ENCODE results near the gene NCKAP1. TPM values are rescaled to one million over a fixed set of nuclear protein-coding genes. Genes with fewer than 3 reads are reported as not detected.

NCKAP1 gene
- total and polyA plus RNA-seq, 4 donors, result 16.1 to 64.2 (median 24.4) TPM

- Histone ChIP-seq H3K36me3 (ENCODE audit: control insufficient read depth in 4 of 4, insufficient read depth in 3 of 4, low read depth in 1 of 4, low read length in 3 of 4) (peaks cover 1 to 6% (median 3%) of the 10 kb centered on the region in 4 donors), H3K27ac (ENCODE audit: low read depth in 1 of 2, low read length in 2 of 2) (no peak overlapping the region), H3K9ac (ENCODE audit: low read depth in 1 of 2, low read length in 2 of 2) (no peak overlapping the region), H3K4me3 (ENCODE audit: low read depth in 1 of 3, low read length in 3 of 3) (no peak overlapping the region), H3K4me1 (ENCODE audit: control insufficient read depth in 4 of 4, insufficient read depth in 4 of 4, low read length in 3 of 4) (peaks cover 0 to 12% (median 6%) of the 10 kb centered on the region in 4 donors), H3K27me3 (ENCODE audit: control insufficient read depth in 4 of 4, insufficient read depth in 4 of 4, low read length in 3 of 4) (no peaks in the 10 kb centered on the region), H3K9me3 (ENCODE audit: control insufficient read depth in 4 of 4, low read length in 3 of 4) (no peaks in the 10 kb centered on the region)
- 89% methylated on average over 5 of the region's 5 CpGs for WGBS
- DNase-seq (ENCODE audit: low spot score), result no peak
- TF ChIP-seq FOXA1 (IDR thresholded peaks at IDR 0.05), result no peak
- TF ChIP-seq TAF1 (conservative IDR thresholded peaks at IDR 0.05), result no peak
- no peak for TF ChIP-seq ATF3 (IDR thresholded peaks at IDR 0.05)
- TF ChIP-seq GABPA (IDR thresholded peaks at IDR 0.05 in 1 of 2, conservative IDR thresholded peaks at IDR 0.05 in 1 of 2), result no peak
- TF ChIP-seq RXRA (IDR thresholded peaks at IDR 0.05), result no peak
- no peak for TF ChIP-seq FOXA2 (IDR thresholded peaks at IDR 0.05)
- no peak for TF ChIP-seq RAD21 (IDR thresholded peaks at IDR 0.05)
- no peak for TF ChIP-seq JUND (IDR thresholded peaks at IDR 0.05)
- TF ChIP-seq NR2F2 (IDR thresholded peaks at IDR 0.05), result no peak
- TF ChIP-seq YY1 (IDR thresholded peaks at IDR 0.05), result no peak
- TF ChIP-seq ZBTB33 (IDR thresholded peaks at IDR 0.05), result no peak
- no peak for TF ChIP-seq CTCF (IDR thresholded peaks at IDR 0.05; ENCODE audit: low read depth, low read length, missing input control)
Measured at GRCh38 chr2:182920631-182921056, 117.6 kb downstream of the NCKAP1 start.

- H3K9me3 ChIP-seq (ENCODE audit: control insufficient read depth in 4 of 4, low read length in 3 of 4), result no peaks in the 10 kb centered on the region
Measured at GRCh38 chr2:182920089-182920488, 118.2 kb downstream of the NCKAP1 start.

More at GRCh38 chr2:182920089-182920488, 118.2 kb downstream of the NCKAP1 start:
- DNase-seq (ENCODE audit: low spot score), result no peak
- TF ChIP-seq SP1 (IDR thresholded peaks at IDR 0.05) (no peak), HNF4A (conservative IDR thresholded peaks at IDR 0.05) (no peak), TAF1 (conservative IDR thresholded peaks at IDR 0.05) (no peak), JUND (IDR thresholded peaks at IDR 0.05) (no peak), GABPA (IDR thresholded peaks at IDR 0.05 in 1 of 2, conservative IDR thresholded peaks at IDR 0.05 in 1 of 2) (no peak), CTCF (IDR thresholded peaks at IDR 0.05; ENCODE audit: low read depth, low read length, missing input control) (no peak), ATF3 (IDR thresholded peaks at IDR 0.05) (no peak), YY1 (IDR thresholded peaks at IDR 0.05) (no peak), RXRA (IDR thresholded peaks at IDR 0.05) (no peak)
- Histone ChIP-seq H3K27me3 (ENCODE audit: control insufficient read depth in 4 of 4, insufficient read depth in 4 of 4, low read length in 3 of 4) (no peaks in the 10 kb centered on the region), H3K36me3 (ENCODE audit: control insufficient read depth in 4 of 4, insufficient read depth in 3 of 4, low read depth in 1 of 4, low read length in 3 of 4) (peaks cover 0 to 3% (median 2%) of the 10 kb centered on the region in 4 donors), H3K9ac (ENCODE audit: low read depth in 1 of 2, low read length in 2 of 2) (no peak overlapping the region), H3K4me1 (ENCODE audit: control insufficient read depth in 4 of 4, insufficient read depth in 4 of 4, low read length in 3 of 4) (peaks cover 0 to 17% (median 9%) of the 10 kb centered on the region in 4 donors), H3K27ac (ENCODE audit: low read depth in 1 of 2, low read length in 2 of 2) (no peak overlapping the region), H3K4me3 (ENCODE audit: low read depth in 1 of 3, low read length in 3 of 3) (no peak overlapping the region)
- 95% methylated on average over 7 of the region's 7 CpGs for WGBS

Data from liver (tissue), 9 donors.